ENCODE measurements around the gene CLDN9.
"Not testable (repeated sequence)": the region's sequence is repeated elsewhere in the genome, so short reads cannot be mapped to it uniquely, and the experiment has no call there.

Gene CLDN9

GRCh38 chr16:3054965-3055733, 42.4 kb downstream of the CLDN9 start:
- peak overlapping the region; percentile 84 for H3K4me3 Mint-ChIP-seq
- H3K27ac Mint-ChIP-seq = peak overlapping the region; percentile 92
- H3K9me3 Mint-ChIP-seq = no peaks in the 10 kb centered on the region
- H3K27me3 Mint-ChIP-seq (ENCODE audit: low read depth) = no peaks in the 10 kb centered on the region
- H3K36me3 Mint-ChIP-seq (ENCODE audit: low read depth) = peaks cover 55% of the 10 kb centered on the region
- H3K4me1 Mint-ChIP-seq (ENCODE audit: low read depth) = peaks cover 57% of the 10 kb centered on the region

- not testable (repeated sequence) for H3K27me3 Mint-ChIP-seq (ENCODE audit: low read depth)
Measured at GRCh38 chr16:3055734-3056115, 43.0 kb downstream of the CLDN9 start.

GRCh38 chr16:3056336-3057180, 43.8 kb downstream of the CLDN9 start:
- peaks cover 47% of the 10 kb centered on the region for H3K36me3 Mint-ChIP-seq (ENCODE audit: low read depth)

More at GRCh38 chr16:3055734-3056115, 43.0 kb downstream of the CLDN9 start:
- Mint-ChIP-seq H3K36me3 (ENCODE audit: low read depth) (peaks cover 54% of the 10 kb centered on the region), H3K27ac (peak overlapping the region; percentile 92), H3K4me1 (ENCODE audit: low read depth) (peaks cover 57% of the 10 kb centered on the region), H3K4me3 (peak overlapping the region; percentile 84)
- not testable (repeated sequence) for H3K9me3 Mint-ChIP-seq

GRCh38 chr16:3057181-3058138, 44.7 kb downstream of the CLDN9 start:
- H3K27me3 Mint-ChIP-seq (ENCODE audit: low read depth) = no peaks in the 10 kb centered on the region
- peaks cover 46% of the 10 kb centered on the region for H3K36me3 Mint-ChIP-seq (ENCODE audit: low read depth)
- H3K4me3 Mint-ChIP-seq = peak overlapping the region; percentile 86
- H3K27ac Mint-ChIP-seq = peak overlapping the region; percentile 92
- H3K4me1 Mint-ChIP-seq (ENCODE audit: low read depth) = peaks cover 49% of the 10 kb centered on the region
- peaks cover 3% of the 10 kb centered on the region for H3K9me3 Mint-ChIP-seq

More at GRCh38 chr16:3056336-3057180, 43.8 kb downstream of the CLDN9 start:
- H3K4me3 Mint-ChIP-seq = peak overlapping the region; percentile 86
- peaks cover 51% of the 10 kb centered on the region for H3K4me1 Mint-ChIP-seq (ENCODE audit: low read depth)
- peak overlapping the region; percentile 92 for H3K27ac Mint-ChIP-seq
- no peaks in the 10 kb centered on the region for H3K27me3 Mint-ChIP-seq (ENCODE audit: low read depth)
- H3K9me3 Mint-ChIP-seq = no peaks in the 10 kb centered on the region

- Mint-ChIP-seq H3K4me1 (ENCODE audit: low read depth) (peaks cover 55% of the 10 kb centered on the region), H3K9me3 (peaks cover 8% of the 10 kb centered on the region), H3K36me3 (ENCODE audit: low read depth) (peaks cover 51% of the 10 kb centered on the region), H3K27ac (peak overlapping the region; percentile 83), H3K4me3 (peak overlapping the region; percentile 91), H3K27me3 (ENCODE audit: low read depth) (no peaks in the 10 kb centered on the region)
Measured at GRCh38 chr16:3058139-3059030, 45.7 kb downstream of the CLDN9 start.

- peak overlapping the region; percentile 86 for H3K27ac Mint-ChIP-seq
- H3K9me3 Mint-ChIP-seq = peaks cover 13% of the 10 kb centered on the region
- H3K4me1 Mint-ChIP-seq (ENCODE audit: low read depth) = peaks cover 54% of the 10 kb centered on the region
- peaks cover 49% of the 10 kb centered on the region for H3K36me3 Mint-ChIP-seq (ENCODE audit: low read depth)
- H3K27me3 Mint-ChIP-seq (ENCODE audit: low read depth) = no peaks in the 10 kb centered on the region
- H3K4me3 Mint-ChIP-seq = peak overlapping the region; percentile 91
Measured at GRCh38 chr16:3059041-3059722, 46.5 kb downstream of the CLDN9 start.

- H3K27ac Mint-ChIP-seq = peak overlapping the region; percentile 86
- H3K4me3 Mint-ChIP-seq = peak overlapping the region; percentile 83
- peaks cover 13% of the 10 kb centered on the region for H3K9me3 Mint-ChIP-seq
- peaks cover 56% of the 10 kb centered on the region for H3K4me1 Mint-ChIP-seq (ENCODE audit: low read depth)
- no peaks in the 10 kb centered on the region for H3K27me3 Mint-ChIP-seq (ENCODE audit: low read depth)
- peaks cover 47% of the 10 kb centered on the region for H3K36me3 Mint-ChIP-seq (ENCODE audit: low read depth)
Measured at GRCh38 chr16:3059723-3060242, 47.1 kb downstream of the CLDN9 start.

GRCh38 chr16:3060339-3061127, 47.8 kb downstream of the CLDN9 start:
- Mint-ChIP-seq H3K9me3 (peaks cover 13% of the 10 kb centered on the region), H3K27ac (peak overlapping the region; percentile 49), H3K27me3 (ENCODE audit: low read depth) (no peaks in the 10 kb centered on the region), H3K36me3 (ENCODE audit: low read depth) (peaks cover 45% of the 10 kb centered on the region), H3K4me3 (peak overlapping the region; percentile 83), H3K4me1 (ENCODE audit: low read depth) (peaks cover 53% of the 10 kb centered on the region)

- Mint-ChIP-seq H3K27ac (no peak overlapping the region), H3K4me3 (peak overlapping the region; percentile 69), H3K36me3 (ENCODE audit: low read depth) (peaks cover 55% of the 10 kb centered on the region), H3K27me3 (ENCODE audit: low read depth) (no peaks in the 10 kb centered on the region), H3K4me1 (ENCODE audit: low read depth) (peaks cover 47% of the 10 kb centered on the region), H3K9me3 (peaks cover 13% of the 10 kb centered on the region)
Measured at GRCh38 chr16:3062553-3062952, 49.8 kb downstream of the CLDN9 start.

GRCh38 chr16:3063625-3064386, 51.1 kb downstream of the CLDN9 start:
- H3K27me3 Mint-ChIP-seq (ENCODE audit: low read depth) = no peaks in the 10 kb centered on the region
- H3K36me3 Mint-ChIP-seq (ENCODE audit: low read depth) = peaks cover 64% of the 10 kb centered on the region
- peak overlapping the region; percentile 90 for H3K27ac Mint-ChIP-seq
- H3K4me3 Mint-ChIP-seq = peak overlapping the region; percentile 69
- peaks cover 50% of the 10 kb centered on the region for H3K4me1 Mint-ChIP-seq (ENCODE audit: low read depth)
- peaks cover 13% of the 10 kb centered on the region for H3K9me3 Mint-ChIP-seq
